DND-41 (cell line): Measurements from ENCODE around the gene NLGN1.

ENCODE experiments used
- ATAC-seq: fragments of 200-7000 bp; cut with Tn5 transposase; 3 replicates; pipeline ENCODE4 v1.9.1; 2021; ENCODE audit warnings: low read depth; ENCODE audit not compliant: insufficient read depth
- DNase-seq: peaks from one replicate; pipeline ENCODE4 v3.0.0-alpha.2; 2020
- H2AFZ ChIP-seq: 2 replicates; pipeline ENCODE4 v1.6.0; 2012; ENCODE audit warnings: low read depth, low read length
- H3K27ac ChIP-seq: 2 replicates; pipeline ENCODE4 v1.5.1; 2012; ENCODE audit warnings: low read length, inconsistent platforms
- H3K27me3 ChIP-seq: fragments of 200-600 bp; sonication (generic); 2 replicates; pipeline ENCODE4 v1.6.0; 2012; ENCODE audit warnings: low read length, mild to moderate bottlenecking, inconsistent platforms; ENCODE audit not compliant: insufficient read depth, poor library complexity
- H3K36me3 ChIP-seq: 2 replicates; pipeline ENCODE4 v1.5.1; 2012; ENCODE audit warnings: low read length, inconsistent platforms; ENCODE audit not compliant: insufficient read depth
- H3K4me1 ChIP-seq: 2 replicates; pipeline ENCODE4 v1.5.1; 2012; ENCODE audit warnings: mild to moderate bottlenecking, low read length; ENCODE audit not compliant: insufficient read depth
- H3K4me2 ChIP-seq: 2 replicates; pipeline ENCODE4 v1.6.0; 2012; ENCODE audit warnings: mild to moderate bottlenecking, moderate library complexity, low read length, inconsistent platforms; ENCODE audit not compliant: insufficient read depth
- H3K4me3 ChIP-seq, 2 experiments: fragments of 200-600 bp in 1 of 2; shearing (Covaris generic) in 1 of 2; 2 replicates each; pipeline ENCODE4 v1.5.1; 2012 to 2016; ENCODE audit warnings: inconsistent platforms in 2 of 2, low read length in 2 of 2, mild to moderate bottlenecking in 2 of 2, low read depth in 1 of 2, moderate library complexity in 1 of 2
- H3K79me2 ChIP-seq: 2 replicates; pipeline ENCODE4 v1.6.0; 2012; ENCODE audit warnings: low read length, inconsistent platforms; ENCODE audit not compliant: insufficient read depth
- H3K9ac ChIP-seq: 2 replicates; pipeline ENCODE4 v1.6.0; 2012; ENCODE audit warnings: low read depth, mild to moderate bottlenecking, inconsistent platforms, low read length, moderate library complexity
- H3K9me3 ChIP-seq: 2 replicates; pipeline ENCODE4 v1.5.1; 2012; ENCODE audit warnings: low read length, moderate library complexity, mild to moderate bottlenecking, inconsistent platforms; ENCODE audit not compliant: insufficient read depth, severe bottlenecking
- H4K20me1 ChIP-seq: 2 replicates; pipeline ENCODE4 v1.6.0; 2012; ENCODE audit warnings: low read length; ENCODE audit not compliant: insufficient read depth
- CTCF ChIP-seq: IDR thresholded peaks from 2 replicates; pipeline ENCODE4 v1.5.1; 2012; ENCODE audit warnings: borderline replicate concordance, low read length, moderate library complexity, mild to moderate bottlenecking; ENCODE audit not compliant: poor library complexity, severe bottlenecking; ENCODE audit errors: extremely low read depth
- EZH2 ChIP-seq: IDR thresholded peaks from 3 replicates; pipeline ENCODE4 v1.6.1; 2012; ENCODE audit warnings: borderline replicate concordance, low read depth, mild to moderate bottlenecking, moderate library complexity, low read length, inconsistent platforms; ENCODE audit not compliant: severe bottlenecking

The NLGN1 gene

DNA sequence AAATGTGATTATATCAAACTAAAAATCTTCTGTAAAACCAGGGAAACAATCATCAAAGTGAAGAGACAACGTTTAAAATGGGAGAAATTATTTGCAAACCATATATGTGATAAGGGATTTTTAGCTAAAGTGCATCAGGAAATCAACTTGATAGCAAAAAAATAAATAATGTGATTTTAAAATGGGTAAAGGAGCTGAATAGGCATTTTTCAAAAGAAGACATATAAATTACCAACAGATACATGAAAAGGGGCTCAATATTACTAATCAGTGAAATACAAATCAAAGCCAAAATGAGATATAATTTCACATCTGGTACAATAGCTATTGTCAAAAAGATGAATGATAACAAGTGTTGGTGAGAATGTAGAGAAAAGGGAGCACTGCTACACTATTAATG, 924.0 kb downstream of the NLGN1 start:
- TF ChIP-seq EZH2 (no peak), CTCF (no peak)
- H3K36me3 ChIP-seq, result no peaks in the 10 kb centered on the region
- H3K9ac ChIP-seq, result no peak overlapping the region
- no peak overlapping the region for H3K4me3 ChIP-seq
- H4K20me1 ChIP-seq, result no peaks in the 10 kb centered on the region
- no peak overlapping the region for H3K4me2 ChIP-seq
- ATAC-seq (no peak), DNase-seq (no peak)
- H3K9me3 ChIP-seq, result no peaks in the 10 kb centered on the region
- H2AFZ ChIP-seq, result no peak overlapping the region
- no peaks in the 10 kb centered on the region for H3K79me2 ChIP-seq
- H3K4me1 ChIP-seq, result no peaks in the 10 kb centered on the region
- H3K27ac ChIP-seq, result no peak overlapping the region
- H3K27me3 ChIP-seq, result no peaks in the 10 kb centered on the region

GRCh38 chr3:174322789-174323188, 925.2 kb downstream of the NLGN1 start:
- H3K79me2 ChIP-seq, result no peaks in the 10 kb centered on the region
- no peak for DNase-seq
- no peak for TF ChIP-seq CTCF
- no peak for TF ChIP-seq EZH2
- H4K20me1 ChIP-seq, result no peaks in the 10 kb centered on the region
- H2AFZ ChIP-seq, result no peak overlapping the region
- H3K4me1 ChIP-seq, result no peaks in the 10 kb centered on the region
- no peaks in the 10 kb centered on the region for H3K27me3 ChIP-seq
- H3K27ac ChIP-seq, result no peak overlapping the region
- no peaks in the 10 kb centered on the region for H3K36me3 ChIP-seq
- no peak overlapping the region for H3K4me3 ChIP-seq
- no peak for ATAC-seq
- no peaks in the 10 kb centered on the region for H3K9me3 ChIP-seq
- no peak overlapping the region for H3K4me2 ChIP-seq
- no peak overlapping the region for H3K9ac ChIP-seq

DNA sequence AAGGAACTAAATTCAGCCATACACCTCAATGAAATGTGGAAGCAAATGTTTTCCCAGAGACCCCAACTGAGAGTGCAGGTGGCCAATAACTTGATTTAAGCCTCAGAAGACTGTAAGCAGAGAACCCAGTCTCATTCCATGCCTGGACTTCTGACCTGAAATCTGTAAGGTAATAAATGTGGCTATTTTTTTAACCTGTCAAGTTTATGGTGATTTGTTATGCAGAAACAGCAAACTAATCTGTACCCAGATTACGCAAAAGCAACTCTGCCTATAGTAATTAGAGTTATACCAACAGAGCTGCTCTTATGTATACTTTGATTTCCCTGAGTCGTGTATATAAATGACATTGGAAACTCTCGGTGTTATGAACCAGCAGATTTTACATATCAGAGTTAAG, 927.6 kb downstream of the NLGN1 start:
- TF ChIP-seq EZH2 (no peak), CTCF (no peak)
- no peak overlapping the region for H2AFZ ChIP-seq
- no peaks in the 10 kb centered on the region for H3K79me2 ChIP-seq

More for the DNA sequence above, 927.6 kb downstream of the NLGN1 start:
- no peaks in the 10 kb centered on the region for H3K4me1 ChIP-seq
- no peaks in the 10 kb centered on the region for H3K36me3 ChIP-seq
- ATAC-seq (no peak), DNase-seq (no peak)
- no peaks in the 10 kb centered on the region for H3K9me3 ChIP-seq
- no peak overlapping the region for H3K27ac ChIP-seq
- no peak overlapping the region for H3K9ac ChIP-seq
- no peaks in the 10 kb centered on the region for H3K27me3 ChIP-seq
- H4K20me1 ChIP-seq, result no peaks in the 10 kb centered on the region
- no peak overlapping the region for H3K4me2 ChIP-seq
- H3K4me3 ChIP-seq, result no peak overlapping the region
